Caco-2 (cell line): ENCODE results near the gene TMEM132D. TPM values are rescaled to one million over a fixed set of nuclear protein-coding genes. Genes with fewer than 3 reads are reported as not detected.

ENCODE experiments used
- BruUV-seq: library from RNA; stranded (reverse); fragments of 400-500 nt; replicated peaks from 2 replicates; lab custom pipeline; 2021; lab: Mats Ljungman, UMichigan
- CTCF ChIA-PET: fragments of 300-600 bp; sonication (Branson Sonifier 250); formaldehyde crosslinking; loops from one replicate; lab custom pipeline; 2022; ENCODE audit warnings: antibody characterized with exemption; lab: Charles Lee
- POLR2A ChIA-PET: fragments of 300-600 bp; sonication (Branson Sonifier 250); formaldehyde crosslinking; loops from one replicate; lab custom pipeline; 2022; ENCODE audit warnings: antibody characterized with exemption; lab: Charles Lee
- DNase-seq, 2 experiments: peaks; one replicate each; pipeline versions ENCODE4 v3.0.0 to v3.0.0-alpha.2; 2020 to 2022
- H3K27me3 ChIP-seq: replicated peaks from 2 replicates; pipeline ENCODE4 v1.6.0; 2011; ENCODE audit warnings: low read length; ENCODE audit not compliant: control insufficient read depth, insufficient read depth
- H3K36me3 ChIP-seq: 2 replicates; pipeline ENCODE4 v1.5.1; 2011; ENCODE audit warnings: low read length; ENCODE audit not compliant: control insufficient read depth, insufficient read depth
- H3K4me1 ChIP-seq: fragments of 250-450 bp; sonication (Bioruptor Pico); 2 replicates; pipeline ENCODE4 v1.5.1; 2020; ENCODE audit warnings: mild to moderate bottlenecking
- H3K4me3 ChIP-seq: 2 replicates; pipeline ENCODE4 v1.5.1; 2011; ENCODE audit warnings: low read depth, mild to moderate bottlenecking, control low read depth, low read length
- H3K9me3 ChIP-seq: fragments of 250-450 bp; sonication (Bioruptor Pico); 2 replicates; pipeline ENCODE4 v1.5.1; 2020; ENCODE audit warnings: mild to moderate bottlenecking, moderate library complexity
- H3K27ac Mint-ChIP-seq: one replicate; pipeline ENCODE4 v1.8.0; 2022; ENCODE audit warnings: mixed read lengths; ENCODE audit not compliant: unreplicated experiment
- H3K27me3 Mint-ChIP-seq: one replicate; pipeline ENCODE4 v1.8.0; 2022; ENCODE audit warnings: mixed read lengths; ENCODE audit not compliant: insufficient read depth, unreplicated experiment
- H3K36me3 Mint-ChIP-seq: one replicate; pipeline ENCODE4 v1.8.0; 2022; ENCODE audit warnings: mild to moderate bottlenecking, mixed read lengths; ENCODE audit not compliant: insufficient read depth, unreplicated experiment
- H3K4me1 Mint-ChIP-seq: one replicate; pipeline ENCODE4 v1.8.0; 2022; ENCODE audit warnings: low read depth, mixed read lengths; ENCODE audit not compliant: unreplicated experiment
- H3K4me3 Mint-ChIP-seq: one replicate; pipeline ENCODE4 v1.8.0; 2022; ENCODE audit warnings: mild to moderate bottlenecking, moderate library complexity, mixed read lengths; ENCODE audit not compliant: unreplicated experiment
- H3K9me3 Mint-ChIP-seq: one replicate; pipeline ENCODE4 v1.8.0; 2022; ENCODE audit warnings: mixed read lengths; ENCODE audit not compliant: unreplicated experiment
- CTCF ChIP-seq, 2 experiments: fragments of 200-600 bp in 1 of 2; IDR thresholded peaks; 1 replicate in 1 of 2; 2 replicates in 1 of 2; pipeline versions ENCODE4 v1.5.1 to v1.8.0; 2011 to 2022; ENCODE audit warnings: antibody characterized with exemption in 1 of 2, control low read depth in 1 of 2, inconsistent platforms in 1 of 2, low read depth in 1 of 2, low read length in 1 of 2, mild to moderate bottlenecking in 1 of 2, moderate library complexity in 1 of 2; ENCODE audit not compliant: insufficient read depth in 1 of 2, severe bottlenecking in 1 of 2, unreplicated experiment in 1 of 2
- intact Hi-C: fragments of 100-400 bp; cut with micrococcal nuclease; formaldehyde crosslinking; loops from one replicate; pipeline ENCODE4 v1.10.0; 2022; ENCODE audit not compliant: unreplicated experiment
- total RNA-seq: library from RNA; stranded (reverse); gene quantifications from 2 replicates; pipeline ENCODE4 v1.2.3, GENCODE V29; 2022

TMEM132D gene
- total RNA-seq, 1 experiment from 2014 or later = not detected

- H3K4me3 ChIP-seq = no peak overlapping the region
- Mint-ChIP-seq H3K9me3 (no peaks in the 10 kb centered on the region), H3K4me1 (no peaks in the 10 kb centered on the region), H3K4me3 (no peak overlapping the region), H3K27me3 (peaks cover 2% of the 10 kb centered on the region), H3K27ac (no peak overlapping the region), H3K36me3 (no peaks in the 10 kb centered on the region)
- no TSS peak for BruUV-seq
- H3K36me3 ChIP-seq = no peaks in the 10 kb centered on the region
- no peaks in the 10 kb centered on the region for H3K27me3 ChIP-seq
- intact Hi-C loops = no loop called here
- POLR2A ChIA-PET = no interaction called here
- H3K4me1 ChIP-seq = no peaks in the 10 kb centered on the region
- no peak for TF ChIP-seq CTCF (IDR thresholded peaks at IDR 0.05; ENCODE audit: insufficient read depth in 1 of 2, low read depth in 1 of 2, low read length in 1 of 2, severe bottlenecking in 1 of 2, unreplicated experiment in 1 of 2)
- no peaks in the 10 kb centered on the region for H3K9me3 ChIP-seq
- CTCF ChIA-PET = no interaction called here
- no peak for DNase-seq
These were observed 824.1 kb downstream of the TMEM132D start for GRCh38 chr12:129079719-129080118.

GRCh38 chr12:129076441-129077320 lies 827.1 kb downstream of the TMEM132D start:
- peaks cover 6% of the 10 kb centered on the region for H3K27me3 Mint-ChIP-seq
- H3K36me3 ChIP-seq = no peaks in the 10 kb centered on the region
- no peaks in the 10 kb centered on the region for H3K4me1 ChIP-seq
- intact Hi-C loops = no loop called here
- H3K27ac Mint-ChIP-seq = no peak overlapping the region
- H3K4me3 ChIP-seq = no peak overlapping the region
- H3K4me1 Mint-ChIP-seq = no peaks in the 10 kb centered on the region
- ChIA-PET POLR2A (no interaction called here), CTCF (no interaction called here)
- TF ChIP-seq CTCF (IDR thresholded peaks at IDR 0.05; ENCODE audit: insufficient read depth in 1 of 2, low read depth in 1 of 2, low read length in 1 of 2, severe bottlenecking in 1 of 2, unreplicated experiment in 1 of 2) = no peak
- no peak overlapping the region for H3K4me3 Mint-ChIP-seq
- H3K9me3 Mint-ChIP-seq = no peaks in the 10 kb centered on the region
- BruUV-seq = no TSS peak
- H3K9me3 ChIP-seq = no peaks in the 10 kb centered on the region
- no peak for DNase-seq
- H3K36me3 Mint-ChIP-seq = no peaks in the 10 kb centered on the region
- H3K27me3 ChIP-seq = no peaks in the 10 kb centered on the region

- no peaks in the 10 kb centered on the region for H3K9me3 Mint-ChIP-seq
- H3K27ac Mint-ChIP-seq = no peak overlapping the region
- no peaks in the 10 kb centered on the region for H3K4me1 ChIP-seq
- no peaks in the 10 kb centered on the region for H3K9me3 ChIP-seq
- no peaks in the 10 kb centered on the region for H3K36me3 Mint-ChIP-seq
- H3K4me3 ChIP-seq = no peak overlapping the region
- no peaks in the 10 kb centered on the region for H3K27me3 ChIP-seq
- no peaks in the 10 kb centered on the region for H3K4me1 Mint-ChIP-seq
- H3K4me3 Mint-ChIP-seq = no peak overlapping the region
- BruUV-seq = no TSS peak
- H3K27me3 Mint-ChIP-seq = peaks cover 6% of the 10 kb centered on the region
- H3K36me3 ChIP-seq = no peaks in the 10 kb centered on the region
- TF ChIP-seq CTCF (IDR thresholded peaks at IDR 0.05; ENCODE audit: insufficient read depth in 1 of 2, low read depth in 1 of 2, low read length in 1 of 2, severe bottlenecking in 1 of 2, unreplicated experiment in 1 of 2) = no peak
- no peak for DNase-seq
- intact Hi-C loops = no loop called here
- POLR2A ChIA-PET = no interaction called here
- CTCF ChIA-PET = no interaction called here
These were observed 828.2 kb downstream of the TMEM132D start for GRCh38 chr12:129075460-129076208.
